ENCODE results near the gene NFIA.
A peak's percentile ranks its signal among the peaks of the same experiment; 100 is the strongest.

The NFIA gene

GRCh38 chr1:61234587-61234919 lies 152.2 kb downstream of the NFIA start:
- no peaks in the 10 kb centered on the region for H3K27me3 ChIP-seq (ENCODE audit: insufficient read depth, low read length, poor library complexity, severe bottlenecking)
- no peak overlapping the region for H3K4me3 ChIP-seq (ENCODE audit: low read length, poor library complexity, severe bottlenecking)
- no peaks in the 10 kb centered on the region for H3K79me2 ChIP-seq (ENCODE audit: insufficient read depth, low read length)
- H3K4me1 ChIP-seq (ENCODE audit: insufficient read depth, low read length, poor library complexity, severe bottlenecking): peaks cover 5% of the 10 kb centered on the region
- no peaks in the 10 kb centered on the region for H4K20me1 ChIP-seq (ENCODE audit: insufficient read depth, low read length, poor library complexity, severe bottlenecking)
- H3K9me2 ChIP-seq (replicated peaks; ENCODE audit: low read depth, low read length): no peaks in the 10 kb centered on the region
- H3K4me2 ChIP-seq (ENCODE audit: low read depth, low read length, poor library complexity, severe bottlenecking): peak overlapping the region; percentile 0
- no peaks in the 10 kb centered on the region for H3F3A ChIP-seq (ENCODE audit: low read depth)
- peak overlapping the region; percentile 2; the same call in 1 of the 2 replicates for H2AFZ ChIP-seq (ENCODE audit: low read length)
- TF ChIP-seq, protein P1, sequence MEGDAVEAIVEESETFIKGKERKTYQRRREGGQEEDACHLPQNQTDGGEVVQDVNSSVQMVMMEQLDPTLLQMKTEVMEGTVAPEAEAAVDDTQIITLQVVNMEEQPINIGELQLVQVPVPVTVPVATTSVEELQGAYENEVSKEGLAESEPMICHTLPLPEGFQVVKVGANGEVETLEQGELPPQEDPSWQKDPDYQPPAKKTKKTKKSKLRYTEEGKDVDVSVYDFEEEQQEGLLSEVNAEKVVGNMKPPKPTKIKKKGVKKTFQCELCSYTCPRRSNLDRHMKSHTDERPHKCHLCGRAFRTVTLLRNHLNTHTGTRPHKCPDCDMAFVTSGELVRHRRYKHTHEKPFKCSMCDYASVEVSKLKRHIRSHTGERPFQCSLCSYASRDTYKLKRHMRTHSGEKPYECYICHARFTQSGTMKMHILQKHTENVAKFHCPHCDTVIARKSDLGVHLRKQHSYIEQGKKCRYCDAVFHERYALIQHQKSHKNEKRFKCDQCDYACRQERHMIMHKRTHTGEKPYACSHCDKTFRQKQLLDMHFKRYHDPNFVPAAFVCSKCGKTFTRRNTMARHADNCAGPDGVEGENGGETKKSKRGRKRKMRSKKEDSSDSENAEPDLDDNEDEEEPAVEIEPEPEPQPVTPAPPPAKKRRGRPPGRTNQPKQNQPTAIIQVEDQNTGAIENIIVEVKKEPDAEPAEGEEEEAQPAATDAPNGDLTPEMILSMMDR (conservative IDR thresholded peaks at IDR 0.05; ENCODE audit: low read length): no peak
- TF ChIP-seq EZH2phosphoT487 (IDR thresholded peaks at IDR 0.05; ENCODE audit: borderline replicate concordance): no peak
- no peaks in the 10 kb centered on the region for H3K36me3 ChIP-seq (ENCODE audit: insufficient read depth, low read length)
- no peaks in the 10 kb centered on the region for H3K9me3 ChIP-seq (ENCODE audit: insufficient read depth, low read depth, low read length)
- H3K9ac ChIP-seq (ENCODE audit: low read depth, low read length, poor library complexity, severe bottlenecking): no peak overlapping the region

GRCh38 chr1:61237147-61237546 lies 154.8 kb downstream of the NFIA start:
- H4K20me1 ChIP-seq (ENCODE audit: insufficient read depth, low read length, poor library complexity, severe bottlenecking): no peaks in the 10 kb centered on the region
- no peak overlapping the region for H3K4me2 ChIP-seq (ENCODE audit: low read depth, low read length, poor library complexity, severe bottlenecking)
- no peaks in the 10 kb centered on the region for H3K9me2 ChIP-seq (replicated peaks; ENCODE audit: low read depth, low read length)
- no peaks in the 10 kb centered on the region for H3K27me3 ChIP-seq (ENCODE audit: insufficient read depth, low read length, poor library complexity, severe bottlenecking)
- no peaks in the 10 kb centered on the region for H3K79me2 ChIP-seq (ENCODE audit: insufficient read depth, low read length)
- H2AFZ ChIP-seq (ENCODE audit: low read length): no peak overlapping the region
- TF ChIP-seq EZH2phosphoT487 (IDR thresholded peaks at IDR 0.05; ENCODE audit: borderline replicate concordance): no peak
- TF ChIP-seq, protein P1 (conservative IDR thresholded peaks at IDR 0.05; ENCODE audit: low read length): no peak
- no peaks in the 10 kb centered on the region for H3K36me3 ChIP-seq (ENCODE audit: insufficient read depth, low read length)
- peaks cover 11% of the 10 kb centered on the region for H3K4me1 ChIP-seq (ENCODE audit: insufficient read depth, low read length, poor library complexity, severe bottlenecking)
- H3K9ac ChIP-seq (ENCODE audit: low read depth, low read length, poor library complexity, severe bottlenecking): no peak overlapping the region
- H3K9me3 ChIP-seq (ENCODE audit: insufficient read depth, low read depth, low read length): no peaks in the 10 kb centered on the region
- H3F3A ChIP-seq (ENCODE audit: low read depth): no peaks in the 10 kb centered on the region
- no peak overlapping the region for H3K4me3 ChIP-seq (ENCODE audit: low read length, poor library complexity, severe bottlenecking)

DNA sequence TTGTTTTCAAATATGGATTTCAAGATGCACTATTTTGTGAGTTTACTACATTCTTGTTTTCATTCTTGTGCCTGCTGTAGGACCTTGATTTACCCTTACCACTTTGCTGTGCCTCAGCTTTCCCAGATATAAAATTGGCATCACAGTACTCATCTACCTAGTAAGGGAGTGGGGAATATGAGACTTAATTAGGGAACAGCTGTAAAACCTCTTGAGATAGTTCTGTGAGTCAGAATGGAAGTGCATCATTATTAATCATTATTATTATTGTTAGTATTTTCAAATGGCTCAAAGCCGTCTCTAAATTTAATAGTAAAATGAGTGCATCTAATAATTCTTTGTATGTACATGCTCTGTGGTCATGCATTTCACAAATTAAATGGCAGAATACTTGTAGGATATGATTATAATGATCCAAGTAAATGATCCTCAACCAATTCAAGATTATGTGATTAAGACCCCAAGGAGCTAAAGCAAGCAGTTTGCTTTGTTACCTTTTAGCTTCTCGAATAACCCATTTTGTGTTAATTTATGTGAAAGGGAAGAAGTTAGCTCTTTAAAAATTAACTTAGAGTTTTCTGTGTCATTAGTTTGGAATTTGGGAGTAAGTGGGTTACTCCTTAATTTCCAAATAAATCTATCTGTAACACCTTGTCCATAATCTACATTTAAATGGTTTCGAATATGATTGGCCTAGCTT lies 155.4 kb downstream of the NFIA start:
- no peak overlapping the region for H3K4me2 ChIP-seq (ENCODE audit: low read depth, low read length, poor library complexity, severe bottlenecking)
- TF ChIP-seq EZH2phosphoT487 (IDR thresholded peaks at IDR 0.05; ENCODE audit: borderline replicate concordance): no peak
- TF ChIP-seq, protein P1 (conservative IDR thresholded peaks at IDR 0.05; ENCODE audit: low read length): no peak
- no peaks in the 10 kb centered on the region for H3K27me3 ChIP-seq (ENCODE audit: insufficient read depth, low read length, poor library complexity, severe bottlenecking)
- H3K4me1 ChIP-seq (ENCODE audit: insufficient read depth, low read length, poor library complexity, severe bottlenecking): peaks cover 11% of the 10 kb centered on the region
- H4K20me1 ChIP-seq (ENCODE audit: insufficient read depth, low read length, poor library complexity, severe bottlenecking): no peaks in the 10 kb centered on the region
- H3K9me2 ChIP-seq (replicated peaks; ENCODE audit: low read depth, low read length): no peaks in the 10 kb centered on the region
- H3K9ac ChIP-seq (ENCODE audit: low read depth, low read length, poor library complexity, severe bottlenecking): no peak overlapping the region
- H3K4me3 ChIP-seq (ENCODE audit: low read length, poor library complexity, severe bottlenecking): no peak overlapping the region
- H3K79me2 ChIP-seq (ENCODE audit: insufficient read depth, low read length): no peaks in the 10 kb centered on the region
- H2AFZ ChIP-seq (ENCODE audit: low read length): no peak overlapping the region
- no peaks in the 10 kb centered on the region for H3K9me3 ChIP-seq (ENCODE audit: insufficient read depth, low read depth, low read length)
- H3K36me3 ChIP-seq (ENCODE audit: insufficient read depth, low read length): no peaks in the 10 kb centered on the region
- no peaks in the 10 kb centered on the region for H3F3A ChIP-seq (ENCODE audit: low read depth)

Data from Loucy (cell line).